NB4 (cell line): Measurements from ENCODE around the gene AK8.

Experiments used
- MAX ChIP-seq: IDR thresholded peaks from 2 replicates; pipeline ENCODE4 v1.6.1; 2011; ENCODE audit warnings: low read depth, low read length
- POLR2A ChIP-seq: IDR thresholded peaks from 2 replicates; pipeline ENCODE4 v1.6.1; 2011; ENCODE audit warnings: mild to moderate bottlenecking; ENCODE audit not compliant: insufficient read length; ENCODE audit errors: extremely low read depth
- TF ChIP-seq, protein P1 (sequence below): IDR thresholded peaks from one replicate; pipeline ENCODE4 v1.5.1; 2012; ENCODE audit warnings: low read depth, low read length

- TF ChIP-seq, protein P1, sequence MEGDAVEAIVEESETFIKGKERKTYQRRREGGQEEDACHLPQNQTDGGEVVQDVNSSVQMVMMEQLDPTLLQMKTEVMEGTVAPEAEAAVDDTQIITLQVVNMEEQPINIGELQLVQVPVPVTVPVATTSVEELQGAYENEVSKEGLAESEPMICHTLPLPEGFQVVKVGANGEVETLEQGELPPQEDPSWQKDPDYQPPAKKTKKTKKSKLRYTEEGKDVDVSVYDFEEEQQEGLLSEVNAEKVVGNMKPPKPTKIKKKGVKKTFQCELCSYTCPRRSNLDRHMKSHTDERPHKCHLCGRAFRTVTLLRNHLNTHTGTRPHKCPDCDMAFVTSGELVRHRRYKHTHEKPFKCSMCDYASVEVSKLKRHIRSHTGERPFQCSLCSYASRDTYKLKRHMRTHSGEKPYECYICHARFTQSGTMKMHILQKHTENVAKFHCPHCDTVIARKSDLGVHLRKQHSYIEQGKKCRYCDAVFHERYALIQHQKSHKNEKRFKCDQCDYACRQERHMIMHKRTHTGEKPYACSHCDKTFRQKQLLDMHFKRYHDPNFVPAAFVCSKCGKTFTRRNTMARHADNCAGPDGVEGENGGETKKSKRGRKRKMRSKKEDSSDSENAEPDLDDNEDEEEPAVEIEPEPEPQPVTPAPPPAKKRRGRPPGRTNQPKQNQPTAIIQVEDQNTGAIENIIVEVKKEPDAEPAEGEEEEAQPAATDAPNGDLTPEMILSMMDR = no peak
- TF ChIP-seq POLR2A (no peak), MAX (no peak)
Measured at GRCh38 chr9:132731230-132731629, 146.9 kb downstream of the AK8 start.
